ENCODE measurements around the gene NDUFS3.

The NDUFS3 gene

GRCh38 chr11:47571895-47572294 lies 7.0 kb upstream of the NDUFS3 start:
- TF ChIP-seq CTCF (conservative IDR thresholded peaks at IDR 0.05; ENCODE audit: low read depth, low read length) = no peak
- H3K4me3 ChIP-seq (ENCODE audit: low read depth, low read length) = no peak overlapping the region
- DNase-seq (ENCODE audit: low read depth) = peak; percentile 63

GRCh38 chr11:47572715-47573255 lies 6.1 kb upstream of the NDUFS3 start:
- TF ChIP-seq CTCF (conservative IDR thresholded peaks at IDR 0.05; ENCODE audit: low read depth, low read length) = no peak
- H3K4me3 ChIP-seq (ENCODE audit: low read depth, low read length) = no peak overlapping the region
- peak; percentile 43 for DNase-seq (ENCODE audit: low read depth)

GRCh38 chr11:47573321-47573720 lies 5.6 kb upstream of the NDUFS3 start:
- H3K4me3 ChIP-seq (ENCODE audit: low read depth, low read length) = no peak overlapping the region
- DNase-seq (ENCODE audit: low read depth) = no peak
- no peak for TF ChIP-seq CTCF (conservative IDR thresholded peaks at IDR 0.05; ENCODE audit: low read depth, low read length)

- no peak for DNase-seq (ENCODE audit: low read depth)
- H3K4me3 ChIP-seq (ENCODE audit: low read depth, low read length) = peak overlapping the region; percentile 96
- TF ChIP-seq CTCF (conservative IDR thresholded peaks at IDR 0.05; ENCODE audit: low read depth, low read length) = no peak
Measured at GRCh38 chr11:47577460-47578041, 1.3 kb upstream of the NDUFS3 start.

GRCh38 chr11:47583844-47584243 lies 5.0 kb downstream of the NDUFS3 start:
- no peak for DNase-seq (ENCODE audit: low read depth)
- no peak overlapping the region for H3K4me3 ChIP-seq (ENCODE audit: low read depth, low read length)
- TF ChIP-seq CTCF (conservative IDR thresholded peaks at IDR 0.05; ENCODE audit: low read depth, low read length) = no peak

- DNase-seq (ENCODE audit: low read depth) = no peak
- H3K4me3 ChIP-seq (ENCODE audit: low read depth, low read length) = no peak within 1 kb of the TSS
- TF ChIP-seq CTCF (conservative IDR thresholded peaks at IDR 0.05; ENCODE audit: low read depth, low read length) = no peak
Measured at GRCh38 chr11:47586098-47586855, 7.4 kb downstream of the NDUFS3 start, which contains the start of gene FAM180B. Gene FAM180B (plus strand): TSS chr11:47586678. CDS start chr11:47586769, 91 bp downstream.

Measured in choroid plexus epithelial cell (primary cell).